Amygdala (tissue), 56 donors: ENCODE data around the gene GSTT4.
"Not testable (repeated sequence)": the region's sequence is repeated elsewhere in the genome, so short reads cannot be mapped to it uniquely, and the experiment has no call there.

Experiments used
- DNase-seq, 56 donors: peaks; one replicate each; lab custom pipeline; 2025; lab: John Stamatoyannopoulos, UW

The GSTT4 gene

DNA sequence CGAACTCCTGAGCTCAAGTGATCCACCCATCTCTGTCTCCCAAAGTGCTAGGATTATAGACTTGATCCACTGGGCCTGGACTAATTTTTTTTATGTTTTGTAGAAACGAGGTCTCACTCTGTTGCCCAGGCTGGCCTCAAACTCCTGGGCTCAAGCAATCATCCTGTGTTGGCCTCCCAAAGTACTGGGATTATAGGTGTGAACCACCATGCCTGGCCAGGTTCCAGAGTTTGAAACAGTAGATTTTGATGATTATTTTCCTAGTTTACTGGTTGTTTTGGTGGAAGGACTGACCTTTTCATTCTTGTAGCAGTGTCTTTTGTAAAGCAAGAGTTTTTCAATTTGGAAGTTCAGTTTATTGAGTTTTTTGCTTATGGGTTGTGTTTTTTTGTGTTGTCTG is 20.8 kb upstream of the GSTT4 start:
- no peak for DNase-seq

DNA sequence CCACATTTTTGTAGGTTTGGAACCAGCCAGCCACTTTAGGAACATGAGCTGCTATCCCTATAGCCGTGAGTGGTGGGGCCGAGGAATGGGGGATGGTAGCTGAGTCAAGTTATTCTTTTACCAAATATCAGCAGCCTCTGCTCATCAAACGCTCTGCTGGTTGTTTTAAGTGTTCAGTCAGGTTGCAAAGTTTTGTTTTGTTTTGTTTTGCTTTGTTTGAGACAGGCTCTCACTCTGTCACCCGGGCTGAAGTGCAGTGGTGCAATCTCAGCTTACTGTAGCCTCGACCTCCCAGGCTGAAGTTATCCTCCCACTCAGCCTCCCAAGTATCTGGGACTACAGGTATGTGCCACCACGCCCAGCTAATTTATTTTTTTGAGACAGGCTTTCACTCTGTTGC is 20.2 kb upstream of the GSTT4 start:
- no peak for DNase-seq

DNA sequence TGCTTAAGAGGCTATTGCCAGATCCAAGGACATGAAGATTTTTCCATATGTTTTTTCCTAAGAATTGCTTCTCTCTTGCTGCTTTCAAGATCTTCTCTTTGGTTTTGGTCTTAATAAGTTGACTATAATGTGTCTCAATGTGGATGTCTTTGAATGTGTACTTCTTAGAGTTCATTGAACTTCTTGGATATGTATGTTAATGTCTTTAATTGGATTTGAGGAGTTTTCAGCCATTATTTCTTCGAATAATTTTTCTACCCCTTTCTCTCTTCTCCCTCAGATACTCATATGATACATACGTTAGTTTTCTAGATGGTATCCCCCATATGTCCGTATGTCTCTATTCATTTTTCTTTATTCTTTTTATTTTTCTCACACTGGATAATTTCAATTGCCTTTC is 19.1 kb upstream of the GSTT4 start:
- DNase-seq: no peak

DNA sequence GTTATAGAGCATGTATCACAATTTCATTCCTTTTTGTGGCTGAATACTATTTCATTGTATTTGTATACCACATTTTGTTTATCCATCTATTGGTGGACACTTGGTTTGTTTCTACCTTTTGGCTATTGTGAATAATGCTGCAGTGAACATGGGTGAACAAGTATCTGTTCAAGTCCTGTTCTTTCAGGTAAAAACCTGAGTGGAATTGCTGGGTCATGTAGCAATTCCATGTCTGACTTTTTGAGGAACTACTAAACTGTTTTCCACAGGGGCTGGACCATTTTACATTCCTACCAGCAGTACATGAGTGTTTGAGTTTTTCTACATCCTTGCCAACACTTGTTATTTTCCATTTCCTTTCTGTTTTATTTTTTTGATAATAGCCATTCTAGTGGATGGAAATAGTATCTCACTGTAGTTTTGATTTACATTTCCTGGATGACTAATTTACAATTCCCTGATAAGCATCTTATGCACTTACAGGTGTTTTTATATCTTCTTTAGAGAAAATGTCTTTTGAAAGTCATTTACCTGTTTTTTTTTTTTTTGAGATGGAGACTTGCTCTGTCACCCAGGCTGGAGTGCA is 18.0 kb upstream of the GSTT4 start:
- DNase-seq: no peak

DNA sequence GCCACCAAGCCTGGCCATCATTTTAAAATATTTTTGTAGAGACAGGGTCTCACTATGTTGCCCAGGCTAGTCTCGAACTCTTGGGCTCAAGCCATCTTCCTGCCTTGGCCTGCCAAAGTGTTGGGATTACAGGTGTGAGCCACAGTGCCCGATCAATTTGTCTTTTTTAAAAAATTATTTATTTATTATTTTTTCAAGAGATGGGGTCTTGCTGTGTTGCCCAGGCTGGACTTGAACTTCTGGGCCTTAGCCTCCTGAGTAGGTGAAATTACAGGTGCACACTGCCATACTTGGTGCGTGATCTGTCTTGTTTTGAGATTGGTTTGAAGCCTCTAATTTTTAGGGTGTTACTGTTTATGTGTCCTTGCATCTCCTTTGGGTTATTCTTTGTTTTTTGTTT is 16.1 kb upstream of the GSTT4 start:
- no peak for DNase-seq

DNA sequence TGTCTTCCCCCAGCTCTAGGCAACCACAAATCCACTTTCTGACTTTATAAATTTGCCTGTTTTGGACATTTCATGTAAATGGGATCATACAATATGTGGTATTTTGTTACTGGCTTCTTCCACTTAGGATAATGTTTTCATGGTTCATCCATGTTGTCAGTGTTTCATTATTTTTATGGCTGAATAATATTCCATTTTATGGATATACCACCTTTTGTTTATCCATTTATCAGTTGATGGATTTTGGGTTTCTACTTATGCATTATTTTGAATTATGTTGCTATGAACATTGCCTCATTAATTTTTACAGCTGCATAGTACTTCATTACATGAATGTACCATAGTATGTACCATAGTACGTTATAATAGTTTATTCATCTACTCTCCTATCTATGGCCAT is 10.9 kb upstream of the GSTT4 start:
- DNase-seq: no peak

DNA sequence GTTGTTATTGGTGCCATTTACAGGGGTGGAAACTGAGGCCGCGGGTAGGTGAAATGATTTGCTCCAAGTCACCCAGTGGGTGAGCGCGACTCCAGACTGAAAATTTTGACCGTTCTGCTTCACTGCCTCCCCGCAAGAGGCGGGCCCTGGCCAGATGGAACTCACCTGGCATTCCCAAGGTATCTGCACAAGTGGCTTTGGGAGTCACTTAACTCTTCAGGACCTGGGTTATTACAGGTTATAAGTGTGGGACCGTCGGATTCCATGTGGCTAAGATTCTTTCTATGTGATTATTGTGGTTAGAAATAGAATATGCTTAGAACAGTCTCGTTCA is 6.4 kb upstream of the GSTT4 start:
- DNase-seq: no peak

DNA sequence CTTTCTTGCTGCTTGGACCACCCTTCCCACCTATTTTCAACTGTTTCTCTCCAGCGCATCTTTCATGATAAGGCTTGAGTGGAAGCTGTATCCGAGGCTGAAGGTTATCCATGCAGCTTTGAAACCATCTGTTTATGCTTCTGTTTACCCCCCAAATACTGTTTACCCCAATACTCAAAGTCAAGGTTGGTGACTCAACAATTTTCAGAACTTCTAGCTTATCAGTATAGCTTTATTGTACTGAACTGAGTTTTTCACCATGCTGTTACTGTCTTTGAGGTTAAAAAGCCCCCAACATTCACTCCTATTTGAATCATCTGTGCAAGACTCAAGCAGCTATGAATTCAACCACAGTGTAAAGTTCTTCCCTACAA is 4.8 kb upstream of the GSTT4 start:
- no peak for DNase-seq

DNA sequence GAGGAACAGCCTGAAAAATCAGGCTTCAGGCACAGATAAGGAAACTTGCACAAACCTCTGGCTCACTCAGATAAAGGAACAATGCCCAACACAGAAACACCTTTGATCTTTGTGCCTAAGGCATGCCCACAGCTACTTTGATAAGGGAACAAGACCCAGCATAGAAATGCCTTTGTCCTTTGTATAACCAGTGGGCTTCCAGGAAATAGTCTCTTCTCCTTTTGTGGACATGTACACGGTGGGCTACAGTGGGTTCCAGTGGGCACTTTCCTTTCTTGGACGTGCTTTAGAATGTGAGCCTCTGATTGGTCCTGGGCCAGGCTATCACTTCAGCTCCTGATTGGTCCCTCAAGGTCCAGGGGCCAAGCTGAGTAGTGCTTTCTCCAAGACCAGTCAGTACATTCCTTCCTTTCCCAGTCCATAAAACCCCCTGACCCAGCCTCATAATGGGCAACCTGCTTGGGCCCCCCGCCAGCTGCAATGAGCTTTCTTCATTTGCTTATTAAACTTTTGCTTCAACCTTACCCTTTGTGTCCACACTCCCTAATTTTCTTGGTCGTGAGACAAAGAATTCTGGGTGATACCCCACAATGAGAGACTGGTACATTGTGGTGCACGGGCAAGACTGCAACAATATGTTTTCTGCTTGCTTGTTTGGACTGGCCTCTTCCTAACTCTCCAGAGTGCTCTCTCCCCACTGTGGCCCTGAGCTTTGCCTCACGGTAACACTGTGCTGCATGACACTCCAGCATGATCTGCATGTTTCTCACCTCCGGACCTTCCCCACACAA is 4.2 kb upstream of the GSTT4 start:
- DNase-seq: no peak

DNA sequence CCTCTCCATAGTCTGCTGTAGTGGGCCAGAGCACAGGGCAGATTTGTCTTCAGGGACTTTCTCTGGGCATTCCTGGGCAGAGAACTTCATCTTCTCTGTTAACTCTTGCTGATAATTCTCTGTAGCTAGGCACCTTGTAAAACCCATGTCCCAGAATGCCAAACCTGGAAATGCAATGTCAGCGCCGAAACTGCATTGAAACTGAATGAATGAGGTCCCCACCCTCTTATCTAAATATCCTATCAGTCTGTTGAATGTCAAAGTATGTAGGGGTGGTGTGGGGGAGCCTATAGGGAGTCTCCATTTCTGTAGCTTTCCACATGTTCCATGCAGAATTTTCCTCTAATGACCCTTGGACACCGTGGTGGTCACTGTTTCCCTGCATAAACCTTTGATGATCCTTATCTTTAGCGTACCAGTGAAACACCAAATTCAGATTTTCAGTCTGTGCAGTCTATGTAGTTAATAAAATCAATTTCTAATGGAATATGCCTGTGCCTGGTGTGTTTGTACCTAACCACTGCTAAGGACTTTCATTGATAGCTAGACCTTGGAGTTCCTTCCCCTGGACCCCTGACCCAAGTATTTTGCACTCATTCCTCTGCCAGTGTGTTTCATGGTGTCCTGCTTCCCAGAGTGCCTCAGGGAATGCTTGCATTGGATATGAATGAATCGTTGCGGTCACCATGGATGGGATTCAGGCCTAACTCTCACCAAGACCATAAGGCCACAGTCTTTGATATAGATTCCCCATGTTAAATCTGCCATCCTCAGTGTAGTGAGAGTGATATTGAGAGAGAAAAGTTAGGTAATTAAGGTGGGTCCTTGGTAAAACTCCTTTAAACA is 3.4 kb upstream of the GSTT4 start:
- no peak for DNase-seq

DNA sequence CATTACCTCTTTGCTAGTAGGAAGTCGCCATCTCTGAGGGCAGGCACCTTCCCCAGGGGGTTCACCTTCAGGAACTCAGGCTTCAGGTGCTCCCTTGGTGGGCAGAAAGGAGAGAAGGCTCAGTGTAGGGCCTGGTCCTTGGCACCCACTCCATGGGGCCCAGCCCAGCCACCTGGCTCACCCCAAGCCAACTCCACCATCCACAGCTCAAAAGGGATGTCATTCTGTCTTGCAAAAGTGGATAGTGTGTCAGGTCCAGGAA is 2.7 kb upstream of the GSTT4 start:
- no peak for DNase-seq

DNA sequence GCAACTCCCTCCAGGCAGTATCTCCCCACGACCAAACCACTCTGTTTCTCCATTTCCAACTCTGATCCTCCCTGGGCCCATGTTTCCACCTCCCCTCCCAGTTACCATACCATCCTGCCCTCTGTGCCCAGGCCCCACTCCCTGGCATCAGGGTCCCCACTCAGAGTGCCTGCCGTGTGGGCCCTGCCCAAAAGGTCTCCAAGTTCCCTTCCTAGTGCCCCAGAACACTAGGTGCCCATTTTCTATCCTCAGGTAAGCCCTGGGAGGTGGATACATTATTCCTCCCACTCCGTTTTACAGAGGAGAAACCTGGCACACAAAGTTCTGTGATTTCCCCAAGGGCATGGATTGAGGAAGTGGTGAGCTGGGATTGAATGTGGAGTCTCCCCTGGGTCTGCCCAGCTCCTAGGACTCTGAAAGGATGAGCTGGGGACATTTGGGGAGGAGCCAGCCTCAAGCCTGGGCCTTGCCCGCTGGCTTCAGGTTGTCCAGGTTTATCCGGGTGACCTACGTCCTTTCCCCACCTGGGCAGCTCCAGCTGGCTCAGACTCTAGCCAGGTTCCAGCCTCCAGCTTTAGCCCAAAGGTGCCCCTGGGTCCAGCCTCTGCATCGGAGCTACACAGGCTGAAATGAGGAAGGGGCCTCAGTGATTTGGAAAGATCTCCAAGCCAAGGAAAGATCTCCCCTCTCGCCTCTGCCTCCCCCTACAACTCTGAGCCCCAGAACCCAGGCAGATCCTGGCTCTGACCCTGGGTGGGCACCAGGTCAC is 2.2 kb upstream of the GSTT4 start:
- DNase-seq: no peak

DNA sequence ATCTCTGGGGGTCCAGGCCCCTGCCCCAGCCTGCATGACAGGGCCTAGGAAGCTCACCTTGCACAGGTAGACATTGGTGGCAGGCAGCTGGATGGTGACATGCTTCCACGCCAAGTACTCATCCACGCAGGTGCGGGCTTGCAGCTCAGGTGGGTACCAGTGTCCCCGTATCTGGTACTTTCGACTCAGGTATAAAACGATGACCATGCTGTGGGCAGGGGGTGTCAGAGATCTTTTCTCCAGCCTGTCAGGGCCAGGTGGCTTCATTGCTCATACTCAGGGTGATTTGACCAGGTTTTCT is 1.6 kb upstream of the GSTT4 start:
- DNase-seq: no peak

DNA sequence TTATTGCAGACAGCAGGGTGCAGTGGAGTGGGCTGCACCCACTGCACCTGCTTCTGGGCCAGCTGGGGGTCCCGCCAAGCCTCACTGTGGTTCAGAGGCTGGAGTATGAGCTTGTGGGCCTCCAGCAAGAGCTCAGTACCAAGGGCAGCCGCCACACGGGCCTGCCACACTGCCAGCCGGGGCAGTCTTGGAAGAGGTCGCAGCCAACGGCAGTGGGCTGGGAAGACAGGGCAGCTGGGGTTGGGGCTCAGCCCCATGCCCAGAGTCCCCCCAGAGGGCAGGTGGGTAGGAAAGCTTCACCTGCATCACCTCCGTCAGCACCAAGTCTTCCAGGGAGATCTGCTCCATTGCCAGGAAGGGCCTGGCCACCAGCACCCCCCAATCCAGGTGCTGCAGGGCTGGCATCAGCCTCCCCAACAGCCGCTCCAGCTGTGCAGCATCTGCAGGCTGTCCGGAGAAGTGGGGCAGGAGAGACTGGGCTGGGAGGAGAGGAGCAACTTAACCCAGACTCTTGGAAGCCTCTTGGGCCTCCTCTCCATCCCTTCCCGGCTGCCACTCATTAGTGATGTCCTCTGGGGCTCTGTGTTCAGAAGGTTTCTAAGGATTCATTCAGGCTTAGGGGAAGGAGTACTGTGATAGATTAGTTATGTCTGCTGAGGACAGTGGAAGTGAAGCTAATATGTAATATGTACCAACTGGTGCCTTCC is 1.1 kb upstream of the GSTT4 start:
- no peak for DNase-seq

DNA sequence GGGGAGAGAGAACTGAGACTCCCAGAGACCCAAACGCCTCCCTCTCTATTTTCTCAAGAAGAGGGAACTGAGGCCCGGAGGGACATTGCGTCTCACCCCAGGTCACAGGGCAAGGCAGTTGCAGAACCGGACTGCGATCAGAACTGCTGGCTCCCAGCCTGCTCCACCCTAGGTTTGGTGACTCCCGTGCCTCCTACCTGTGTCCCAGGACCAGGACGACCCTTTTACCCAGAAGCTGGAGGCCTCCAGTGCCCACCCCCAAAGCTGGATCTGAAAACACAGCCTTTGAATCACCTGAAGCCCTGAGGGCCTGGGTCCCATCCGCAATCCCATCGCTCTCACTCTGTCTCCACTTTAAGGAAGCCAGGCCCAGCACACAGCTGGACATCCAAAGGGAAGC is 1.4 kb downstream of the GSTT4 start:
- DNase-seq: no peak

DNA sequence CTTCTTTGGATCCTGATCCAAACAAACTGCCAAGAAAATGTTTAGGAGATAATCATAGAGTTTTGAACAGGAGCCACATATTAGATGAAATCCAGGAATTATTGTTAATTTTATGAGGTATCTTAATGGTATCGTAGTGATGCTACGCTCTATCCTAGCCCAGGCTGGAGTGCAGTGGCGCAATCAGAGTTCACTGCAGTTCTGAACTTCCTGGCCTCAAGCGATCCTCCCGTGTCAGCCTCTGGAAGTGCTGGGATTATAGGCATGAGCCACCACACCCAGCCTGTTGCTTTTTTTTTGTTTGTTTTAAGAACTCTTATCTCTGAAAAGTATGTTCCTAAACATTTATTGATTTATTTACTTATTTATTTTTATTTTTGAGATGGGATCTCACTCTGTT is 2.4 kb downstream of the GSTT4 start:
- no peak for DNase-seq

DNA sequence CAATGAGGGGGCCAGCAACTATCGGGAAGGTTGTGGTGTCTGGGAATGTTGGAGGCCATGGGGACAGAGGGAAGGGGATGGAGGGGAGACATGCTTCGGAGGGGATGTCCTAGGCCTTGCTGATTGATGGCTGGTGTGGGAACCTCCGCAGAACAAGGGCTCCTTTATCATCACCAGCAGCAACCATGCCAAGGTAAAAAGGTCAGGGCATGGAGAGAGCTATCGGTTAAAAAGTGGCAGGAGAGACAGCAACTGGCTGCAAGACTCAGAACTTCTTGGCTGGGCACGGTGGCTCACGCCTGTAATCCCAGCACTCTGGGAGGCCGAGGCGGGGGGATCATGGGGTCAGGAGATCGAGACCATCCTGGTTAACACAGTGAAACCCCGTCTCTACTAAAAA is 3.0 kb downstream of the GSTT4 start:
- DNase-seq: no peak

DNA sequence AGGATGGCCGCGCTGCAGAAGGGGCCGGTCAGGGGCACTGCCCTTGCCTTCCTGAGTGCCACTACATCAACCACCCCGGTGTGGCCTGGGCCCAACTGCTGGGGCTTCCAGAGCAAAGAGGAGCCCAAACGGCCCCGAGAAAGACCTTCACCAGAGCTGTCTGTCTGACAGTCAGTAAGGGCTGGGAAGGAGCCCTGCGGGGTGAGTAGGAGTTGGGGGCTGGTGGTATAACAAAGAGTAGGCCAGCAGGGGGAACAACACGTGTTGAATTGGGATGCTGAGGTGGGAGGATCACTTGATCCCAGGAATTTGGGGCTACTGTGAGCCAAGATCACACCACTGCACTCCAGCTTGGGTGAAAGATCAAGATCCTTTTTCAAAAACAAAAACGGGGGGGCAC is 3.9 kb downstream of the GSTT4 start:
- no peak for DNase-seq

DNA sequence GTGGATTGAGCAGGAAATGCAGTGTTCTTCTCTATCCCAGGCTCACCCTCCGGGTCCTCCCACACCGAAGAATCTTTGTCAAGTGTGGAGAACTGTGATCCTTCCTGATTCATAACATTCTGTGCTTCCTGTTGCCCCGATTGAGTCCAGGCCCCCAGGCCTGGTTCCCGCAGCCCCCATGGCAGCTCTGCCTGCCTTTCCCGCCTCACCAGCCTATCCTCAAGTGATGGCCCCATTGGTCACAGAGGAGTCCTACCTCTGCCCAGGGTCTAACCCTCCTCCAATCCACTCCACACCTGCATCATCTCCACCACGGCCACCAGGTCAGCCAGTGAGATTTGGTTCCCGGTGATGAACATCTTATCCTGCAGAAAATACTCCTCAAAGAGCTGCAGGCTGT is 5.5 kb downstream of the GSTT4 start:
- DNase-seq: not testable (repeated sequence)

DNA sequence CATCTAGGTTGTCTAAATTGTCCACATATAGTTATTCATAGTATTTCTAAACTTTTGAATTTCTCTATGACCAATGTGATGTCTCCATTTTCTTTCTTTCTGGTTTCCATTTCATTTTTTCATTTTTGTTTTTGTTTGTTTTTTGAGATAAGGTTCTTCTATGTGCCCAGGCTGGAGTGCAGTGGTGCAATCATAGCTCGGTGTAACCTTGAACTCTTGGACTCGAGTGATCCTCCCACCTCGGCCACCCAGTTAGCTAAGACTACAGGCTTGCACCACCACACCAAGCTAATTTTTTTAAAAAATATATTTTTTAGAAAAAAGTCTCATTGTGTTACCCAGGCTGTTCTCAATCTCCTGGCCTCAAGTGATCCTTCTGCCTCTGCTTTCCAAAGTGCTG is 8.2 kb downstream of the GSTT4 start:
- DNase-seq: no peak

DNA sequence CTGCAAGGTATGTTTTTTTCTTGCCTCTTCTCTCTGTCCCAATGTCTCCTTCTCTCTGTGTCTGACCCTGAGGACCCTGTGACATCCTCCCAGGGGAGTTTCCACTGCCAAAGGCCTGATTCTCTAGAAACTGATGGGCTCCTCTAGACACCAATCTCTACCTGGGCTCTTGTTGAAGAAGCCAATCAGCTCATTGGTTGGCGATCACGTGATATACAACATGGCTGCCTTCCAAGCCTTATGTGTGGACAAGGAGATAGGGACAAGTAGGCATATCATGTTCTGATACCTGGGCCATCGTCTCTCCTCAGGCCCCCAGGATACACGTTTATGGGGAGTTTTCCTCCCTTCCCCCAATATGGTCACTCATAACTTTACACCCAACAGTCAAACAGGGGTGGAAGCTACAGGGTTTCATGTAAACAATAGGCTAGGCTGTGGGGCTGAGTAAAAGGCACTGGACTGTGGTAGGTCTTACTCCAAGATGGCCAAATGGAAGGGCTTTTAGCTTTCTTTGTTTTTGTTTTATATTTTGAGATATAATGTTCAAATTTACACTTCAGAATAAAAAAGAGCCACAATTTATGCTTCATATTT is 11.6 kb downstream of the GSTT4 start:
- not testable (repeated sequence) for DNase-seq
